SK-N-SH treated with all-trans-retinoic acid at 6 μM for 48 hours (cell line): ENCODE data around the gene KCNB1.

Experiments used
- ATAC-seq: fragments of 200-7000 bp; cut with Tn5 transposase; 3 replicates; pipeline ENCODE4 v1.9.1; 2020; ENCODE audit warnings: mild to moderate bottlenecking, moderate library complexity
- ARNTL ChIP-seq: fragments of 450-650 bp; formaldehyde crosslinking; IDR thresholded peaks from 2 replicates; pipeline ENCODE4 v1.5.0; 2020; ENCODE audit warnings: low read depth, mild to moderate bottlenecking, moderate library complexity, borderline replicate concordance
- BACH2 ChIP-seq: fragments of 250-450 bp; sonication (Bioruptor Pico); IDR thresholded peaks from 2 replicates; pipeline ENCODE4 v1.9.0; 2021; ENCODE audit warnings: mild to moderate bottlenecking, borderline replicate concordance
- CSDC2 ChIP-seq: fragments of 250-450 bp; sonication (Bioruptor Pico); IDR thresholded peaks from 2 replicates; pipeline ENCODE4 v1.5.0; 2020; ENCODE audit warnings: mild to moderate bottlenecking, moderate library complexity
- CSRNP3 ChIP-seq: fragments of 250-450 bp; sonication (Bioruptor Pico); IDR thresholded peaks from 2 replicates; pipeline ENCODE4 v1.5.1; 2021; ENCODE audit warnings: mild to moderate bottlenecking, moderate library complexity
- GLIS3 ChIP-seq: fragments of 250-450 bp; sonication (Bioruptor Pico); IDR thresholded peaks from 2 replicates; pipeline ENCODE4 v1.5.0; 2020; ENCODE audit warnings: mild to moderate bottlenecking, moderate library complexity
- ISL1 ChIP-seq: fragments of 250-450 bp; sonication (Bioruptor Pico); IDR thresholded peaks from 2 replicates; pipeline ENCODE4 v2.1.2; 2022; ENCODE audit warnings: mild to moderate bottlenecking, moderate library complexity
- PATZ1 ChIP-seq: fragments of 250-450 bp; sonication (Bioruptor Pico); IDR thresholded peaks from 2 replicates; pipeline ENCODE4 v1.8.0; 2020; ENCODE audit warnings: mild to moderate bottlenecking, moderate library complexity, borderline replicate concordance
- POU6F1 ChIP-seq: fragments of 250-450 bp; sonication (Bioruptor Pico); IDR thresholded peaks from 2 replicates; pipeline ENCODE4 v1.8.0; 2021; ENCODE audit warnings: low read depth, mild to moderate bottlenecking, moderate library complexity, borderline replicate concordance
- SNAI2 ChIP-seq: fragments of 250-450 bp; sonication (Bioruptor Pico); IDR thresholded peaks from 2 replicates; pipeline ENCODE4 v1.5.0; 2020; ENCODE audit warnings: mild to moderate bottlenecking, moderate library complexity
- TOX ChIP-seq: fragments of 250-450 bp; sonication (Bioruptor Pico); IDR thresholded peaks from 2 replicates; pipeline ENCODE4 v1.8.0; 2021; ENCODE audit warnings: mild to moderate bottlenecking, moderate library complexity, borderline replicate concordance
- TSHZ2 ChIP-seq: fragments of 250-450 bp; sonication (Bioruptor Pico); IDR thresholded peaks from 2 replicates; pipeline ENCODE4 v1.5.0; 2020; ENCODE audit warnings: mild to moderate bottlenecking, moderate library complexity
- ZC3H10 ChIP-seq: fragments of 250-450 bp; sonication (Bioruptor Pico); IDR thresholded peaks from 2 replicates; pipeline ENCODE4 v1.5.1; 2021; ENCODE audit warnings: mild to moderate bottlenecking, moderate library complexity
- ZFP30 ChIP-seq: fragments of 450-650 bp; formaldehyde crosslinking; IDR thresholded peaks from 2 replicates; pipeline ENCODE4 v1.5.0; 2022; ENCODE audit warnings: mild to moderate bottlenecking, moderate library complexity
- ZNF70 ChIP-seq: fragments of 450-650 bp; formaldehyde crosslinking; IDR thresholded peaks from 2 replicates; pipeline ENCODE4 v1.5.0; 2020; ENCODE audit warnings: mild to moderate bottlenecking, moderate library complexity
- ZNF8 ChIP-seq: fragments of 450-650 bp; formaldehyde crosslinking; IDR thresholded peaks from 2 replicates; pipeline ENCODE4 v1.5.0; 2020; ENCODE audit warnings: mild to moderate bottlenecking, moderate library complexity

Gene KCNB1

GRCh38 chr20:49437057-49437456 is 45.4 kb downstream of the KCNB1 start:
- no peak for ATAC-seq
- no peak for TF ChIP-seq ISL1 (CRISPR knock-in tag)
- TF ChIP-seq ZC3H10 (CRISPR knock-in tag), result no peak
- no peak for TF ChIP-seq POU6F1 (CRISPR knock-in tag)
- TF ChIP-seq BACH2 (CRISPR knock-in tag), result no peak
- no peak for TF ChIP-seq ZNF8 (CRISPR knock-in tag)
- TF ChIP-seq CSDC2 (CRISPR knock-in tag), result no peak

- no peak for ATAC-seq
- TF ChIP-seq TSHZ2 (CRISPR knock-in tag) (no peak), TOX (no peak), GLIS3 (CRISPR knock-in tag) (no peak), PATZ1 (no peak), ARNTL (no peak), ISL1 (CRISPR knock-in tag) (no peak), ZFP30 (CRISPR knock-in tag) (no peak), POU6F1 (CRISPR knock-in tag) (no peak), BACH2 (CRISPR knock-in tag) (no peak)
Observed at GRCh38 chr20:49435639-49436038, 46.8 kb downstream of the KCNB1 start.

- no peak for ATAC-seq
- TF ChIP-seq POU6F1 (CRISPR knock-in tag), result no peak
- TF ChIP-seq ARNTL, result no peak
- no peak for TF ChIP-seq ISL1 (CRISPR knock-in tag)
- TF ChIP-seq ZFP30 (CRISPR knock-in tag), result no peak
- TF ChIP-seq ZC3H10 (CRISPR knock-in tag), result no peak
- no peak for TF ChIP-seq SNAI2
- no peak for TF ChIP-seq GLIS3 (CRISPR knock-in tag)
- no peak for TF ChIP-seq ZNF70 (CRISPR knock-in tag)
- TF ChIP-seq PATZ1, result no peak
- TF ChIP-seq CSRNP3 (CRISPR knock-in tag), result no peak
Observed at GRCh38 chr20:49433333-49433732, 49.1 kb downstream of the KCNB1 start.
